ENCODE data around the gene ZCWPW1. TPM values are rescaled to one million over a fixed set of nuclear protein-coding genes. Genes with fewer than 3 reads are reported as not detected.
"Not testable (repeated sequence)": the region's sequence is repeated elsewhere in the genome, so short reads cannot be mapped to it uniquely, and the experiment has no call there.

Gene ZCWPW1
- polyA plus RNA-seq, 4 donors, result 5.2 to 8.1 (median 5.8) TPM

DNA sequence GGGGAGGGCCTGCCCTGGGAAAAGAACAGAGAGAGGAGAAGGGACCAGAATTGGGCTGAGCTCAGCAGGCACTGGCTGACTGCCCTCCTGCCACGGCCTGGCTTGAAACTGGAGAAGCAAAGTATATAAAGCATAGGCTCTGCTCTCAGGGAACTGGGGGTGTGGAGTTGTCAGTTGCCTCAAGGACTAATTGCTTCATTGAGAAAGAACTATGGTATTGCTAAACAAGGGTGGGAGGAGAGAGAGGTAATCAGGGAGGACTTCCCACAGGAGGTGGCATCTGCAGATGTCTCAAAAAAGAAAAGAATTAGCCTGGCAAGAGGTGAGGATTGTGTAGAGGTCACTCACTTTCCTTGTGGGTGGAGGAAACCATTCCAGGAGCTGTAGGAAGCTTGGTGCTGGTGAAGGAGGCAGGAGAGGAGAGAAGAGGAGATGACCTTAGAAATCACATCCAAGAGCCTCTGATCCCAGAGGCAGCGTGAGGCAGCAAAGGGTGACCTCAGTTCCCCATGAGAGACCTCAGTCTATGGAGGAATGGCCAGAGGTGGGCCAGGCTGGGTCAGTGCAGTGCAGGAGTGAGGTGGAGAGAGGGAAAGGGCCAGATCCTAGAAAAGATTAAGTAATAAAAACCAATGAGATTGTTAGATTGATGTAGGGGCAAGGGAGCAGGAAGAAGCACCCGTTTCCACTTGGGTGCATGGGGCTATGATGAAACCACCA lies 68.2 kb downstream of the ZCWPW1 start:
- DNase-seq (ENCODE audit: low read depth in 4 of 4, low spot score in 3 of 4), result no peak

GRCh38 chr7:100358857-100359212 lies 69.7 kb downstream of the ZCWPW1 start:
- no peak for DNase-seq (ENCODE audit: low read depth in 4 of 4, low spot score in 3 of 4)

- no peak for DNase-seq (ENCODE audit: low read depth in 4 of 4, low spot score in 3 of 4)
These were observed 70.3 kb downstream of the ZCWPW1 start, which contains the start of gene PILRB for GRCh38 chr7:100358027-100358856. PILRB (plus strand) TSS chr7:100358117; CDS start chr7:100358303, 186 bp downstream.

- no peak for DNase-seq (ENCODE audit: low read depth in 4 of 4, low spot score in 3 of 4)
These were observed 71.4 kb downstream of the ZCWPW1 start for GRCh38 chr7:100357131-100357561.

DNA sequence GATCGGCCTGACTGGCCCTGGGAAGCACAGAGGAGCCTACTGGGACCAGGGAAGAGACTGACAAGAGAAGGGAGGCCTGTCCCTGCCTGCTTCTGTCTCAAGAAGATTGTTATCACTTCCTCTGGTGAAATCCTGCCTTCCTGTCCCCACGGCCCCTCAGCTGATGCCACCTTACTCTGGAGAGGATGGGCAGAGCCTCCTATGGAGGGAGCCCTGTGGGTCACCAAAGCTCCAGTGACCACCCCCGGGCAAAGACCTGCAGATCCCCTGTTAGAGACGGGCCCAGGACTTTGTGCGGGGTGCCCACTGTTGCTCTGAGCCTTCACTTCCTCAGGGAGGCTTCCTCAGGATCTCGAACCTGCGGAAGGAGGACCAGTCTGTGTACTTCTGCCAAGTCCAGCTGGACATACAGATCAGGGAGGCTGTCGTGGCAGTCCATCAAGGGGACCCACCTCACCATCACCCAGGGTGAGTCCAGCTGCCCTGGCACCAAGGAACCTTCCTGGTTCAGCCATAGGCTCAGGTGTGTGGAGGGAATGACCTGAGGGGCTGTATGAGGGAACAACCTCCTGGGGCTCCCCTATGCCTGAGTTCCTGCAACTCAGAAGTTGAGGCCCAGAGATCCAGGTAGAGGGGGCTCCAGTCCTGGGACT lies 72.0 kb downstream of the ZCWPW1 start:
- no peak for DNase-seq (ENCODE audit: low read depth in 4 of 4, low spot score in 3 of 4)

DNA sequence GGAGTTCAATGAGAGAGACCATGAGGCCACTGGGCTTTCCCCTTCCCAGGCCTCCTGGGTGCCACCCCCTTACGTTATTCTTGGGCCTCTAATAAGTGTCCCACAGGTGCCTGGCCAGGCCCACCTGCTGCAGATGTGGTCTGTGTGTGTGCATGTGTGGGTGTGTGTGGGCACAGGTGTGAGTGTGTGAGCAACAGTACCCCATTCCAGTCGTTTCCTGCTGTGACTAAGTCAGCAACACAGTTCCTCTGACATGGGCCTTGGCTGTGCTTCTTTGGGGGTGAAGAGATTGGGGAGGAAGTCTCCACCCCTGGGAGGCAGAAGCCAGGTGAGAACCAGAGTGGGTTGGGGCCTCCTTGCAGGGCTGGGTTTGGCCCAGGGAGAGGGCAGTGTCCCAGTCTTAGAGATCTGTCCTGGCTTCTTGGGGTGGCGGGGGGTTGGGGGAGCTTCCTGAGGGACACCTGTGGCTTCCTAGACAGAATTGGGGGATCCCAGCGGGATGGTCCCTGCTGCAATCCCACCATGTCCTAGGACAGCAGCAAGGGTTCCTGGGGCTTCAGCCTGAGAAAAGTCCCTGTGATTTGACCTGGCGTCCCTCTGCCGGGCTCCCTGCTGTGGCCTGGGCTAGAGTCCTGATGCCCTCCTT lies 74.7 kb downstream of the ZCWPW1 start:
- DNase-seq (ENCODE audit: low read depth in 4 of 4, low spot score in 3 of 4), result no peak

GRCh38 chr7:100352984-100353684 lies 75.4 kb downstream of the ZCWPW1 start:
- DNase-seq (ENCODE audit: low read depth in 4 of 4, low spot score in 3 of 4), result no peak

DNA sequence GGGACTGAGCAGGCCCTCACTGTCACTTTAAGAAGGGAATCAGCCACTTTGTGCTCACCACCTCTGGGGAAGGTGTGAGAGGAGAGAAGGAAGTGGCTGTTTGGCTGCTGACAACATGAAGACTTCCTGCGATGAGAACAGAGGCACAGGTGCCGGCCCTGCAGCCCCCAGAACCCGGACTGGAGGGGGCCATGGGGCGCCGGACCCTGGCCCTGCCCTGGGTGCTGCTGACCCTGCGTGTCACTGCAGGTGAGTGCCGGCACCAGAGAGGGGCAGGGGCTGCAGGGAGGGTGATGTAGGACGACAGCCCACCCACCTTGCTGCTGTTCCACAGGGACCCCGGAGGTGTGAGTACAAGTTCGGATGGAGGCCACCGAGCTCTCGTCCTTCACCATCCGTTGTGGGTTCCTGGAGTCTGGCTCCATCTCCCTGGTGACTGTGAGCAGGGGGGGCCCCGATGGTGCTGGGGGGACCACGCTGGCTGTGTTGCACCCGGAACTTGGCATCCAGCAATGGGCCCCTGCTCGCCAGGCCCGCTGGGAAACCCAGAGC lies 76.2 kb downstream of the ZCWPW1 start:
- DNase-seq (ENCODE audit: low read depth in 4 of 4, low spot score in 3 of 4), result not testable (repeated sequence)

GRCh38 chr7:100351657-100352058 lies 76.8 kb downstream of the ZCWPW1 start:
- no peak for DNase-seq (ENCODE audit: low read depth in 4 of 4, low spot score in 3 of 4)

Other genes with a start within 250 kb of the ZCWPW1 start
- 1 to 10 TPM; 3.5 to 8.5 (median 5.2) TPM for gene PVRIG, start 208.8 kb downstream of the ZCWPW1 start, polyA plus RNA-seq (ENCODE audit: insufficient read length in 4 of 4)
- 1 to 10 TPM; 5.0 to 8.9 (median 6.8) TPM for gene SPDYE3, start 121.0 kb downstream of the ZCWPW1 start, polyA plus RNA-seq (ENCODE audit: insufficient read length in 4 of 4)
- gene PILRB, start 70.6 kb downstream of the ZCWPW1 start, polyA plus RNA-seq (ENCODE audit: insufficient read length in 4 of 4), result 10 to 100 TPM; 21.5 to 61.4 (median 32.0) TPM
- 1 to 10 TPM; 4.1 to 6.9 (median 4.9) TPM for gene PILRA, start 55.2 kb downstream of the ZCWPW1 start, polyA plus RNA-seq (ENCODE audit: insufficient read length in 4 of 4)
- 10 to 100 TPM; 46.6 to 64.1 (median 53.9) TPM for gene MEPCE, start 1.1 kb upstream of the ZCWPW1 start, polyA plus RNA-seq (ENCODE audit: insufficient read length in 4 of 4)
- 10 to 100 TPM; 12.3 to 23.2 (median 15.0) TPM for gene PPP1R35, start 7.8 kb upstream of the ZCWPW1 start, polyA plus RNA-seq (ENCODE audit: insufficient read length in 4 of 4)
- 1 to 10 TPM in 3 of 4 donors, under 1 TPM in 1; 0.59 to 3.0 (median 1.5) TPM for gene SPACDR, start 35.6 kb upstream of the ZCWPW1 start, polyA plus RNA-seq (ENCODE audit: insufficient read length in 4 of 4)
- gene TSC22D4, start 50.5 kb upstream of the ZCWPW1 start, polyA plus RNA-seq (ENCODE audit: insufficient read length in 4 of 4), result 10 to 100 TPM; 29.1 to 57.6 (median 33.6) TPM
- gene NYAP1, start 55.2 kb upstream of the ZCWPW1 start, polyA plus RNA-seq (ENCODE audit: insufficient read length in 4 of 4), result 1 to 10 TPM; 1.6 to 4.2 (median 2.2) TPM
- 10 to 100 TPM; 10.8 to 16.3 (median 13.9) TPM for gene AGFG2, start 110.5 kb upstream of the ZCWPW1 start, polyA plus RNA-seq (ENCODE audit: insufficient read length in 4 of 4)
- gene SAP25, start 145.2 kb upstream of the ZCWPW1 start, polyA plus RNA-seq (ENCODE audit: insufficient read length in 4 of 4), result 1 to 10 TPM; 2.4 to 9.6 (median 4.9) TPM
- 10 to 100 TPM; 28.3 to 54.2 (median 42.0) TPM for gene LRCH4, start 157.4 kb upstream of the ZCWPW1 start, polyA plus RNA-seq (ENCODE audit: insufficient read length in 4 of 4)
- 1 to 10 TPM; 1.7 to 3.5 (median 2.3) TPM for gene FBXO24, start 157.6 kb upstream of the ZCWPW1 start, polyA plus RNA-seq (ENCODE audit: insufficient read length in 4 of 4)
- gene PCOLCE, start 173.7 kb upstream of the ZCWPW1 start, polyA plus RNA-seq (ENCODE audit: insufficient read length in 4 of 4), result 100 to 1,000 TPM; 129 to 641 (median 145) TPM
- gene MOSPD3, start 183.8 kb upstream of the ZCWPW1 start, polyA plus RNA-seq (ENCODE audit: insufficient read length in 4 of 4), result 10 to 100 TPM; 23.5 to 34.9 (median 28.7) TPM
- 1 to 10 TPM in 3 of 4 donors, under 1 TPM in 1; 0.64 to 3.5 (median 1.3) TPM for gene TFR2, start 212.8 kb upstream of the ZCWPW1 start, polyA plus RNA-seq (ENCODE audit: insufficient read length in 4 of 4)
- gene ACTL6B, start 227.7 kb upstream of the ZCWPW1 start, polyA plus RNA-seq (ENCODE audit: insufficient read length in 4 of 4), result under 1 TPM in 2 of 4 donors, not detected in 2; 0.19 to 0.22 TPM
- gene GNB2, start 245.0 kb upstream of the ZCWPW1 start, polyA plus RNA-seq (ENCODE audit: insufficient read length in 4 of 4), result 100 to 1,000 TPM; 176 to 210 (median 199) TPM

Measured in left renal pelvis (tissue), 4 donors.